Measurements from ENCODE around the gene KRTAP10-4.
"Not testable (repeated sequence)": the region's sequence is repeated elsewhere in the genome, so short reads cannot be mapped to it uniquely, and the experiment has no call there.

Gene KRTAP10-4

GRCh38 chr21:44573630-44574456 lies at the start of gene KRTAP10-4:
KRTAP10-4 (plus strand) TSS chr21:44573729; CDS start chr21:44573759, 30 bp downstream.
- not testable (repeated sequence) for H3K4me1 Mint-ChIP-seq
- CTCF ChIA-PET, result interaction anchor here (0.7 to 1.0 kb wide), 2 partner anchors 38 to 158 kb away, joined by 3 read pairs; no protein-coding TSS in a partner anchor

GRCh38 chr21:44524414-44525371 lies 48.8 kb upstream of the KRTAP10-4 start:
- CTCF ChIA-PET, result no interaction called here
- Mint-ChIP-seq H3K9me3 (no peaks in the 10 kb centered on the region), H3K27me3 (no peaks in the 10 kb centered on the region), H3K4me3 (no peak overlapping the region), H3K4me1 (no peaks in the 10 kb centered on the region), H3K36me3 (no peaks in the 10 kb centered on the region), H3K27ac (no peak overlapping the region)
- no peak for DNase-seq

More at GRCh38 chr21:44573630-44574456, at the start of gene KRTAP10-4:
- not testable (repeated sequence) for H3K27ac Mint-ChIP-seq, H3K4me3 Mint-ChIP-seq, H3K36me3 Mint-ChIP-seq, DNase-seq
- H3K9me3 Mint-ChIP-seq, result peaks cover 23% of the 10 kb centered on the region
- peaks cover 34% of the 10 kb centered on the region for H3K27me3 Mint-ChIP-seq

GRCh38 chr21:44525391-44526095 lies 48.0 kb upstream of the KRTAP10-4 start:
- Mint-ChIP-seq H3K36me3 (no peaks in the 10 kb centered on the region), H3K4me3 (no peak overlapping the region), H3K4me1 (no peaks in the 10 kb centered on the region), H3K27ac (no peak overlapping the region), H3K9me3 (no peaks in the 10 kb centered on the region), H3K27me3 (no peaks in the 10 kb centered on the region)
- CTCF ChIA-PET, result no interaction called here
- no peak for DNase-seq

- no peaks in the 10 kb centered on the region for H3K36me3 Mint-ChIP-seq
- DNase-seq, result no peak
- CTCF ChIA-PET, result no interaction called here
- H3K27ac Mint-ChIP-seq, result no peak overlapping the region
- H3K9me3 Mint-ChIP-seq, result no peaks in the 10 kb centered on the region
- no peaks in the 10 kb centered on the region for H3K27me3 Mint-ChIP-seq
- H3K4me3 Mint-ChIP-seq, result no peak overlapping the region
- H3K4me1 Mint-ChIP-seq, result no peaks in the 10 kb centered on the region
These were observed 47.2 kb upstream of the KRTAP10-4 start for GRCh38 chr21:44526096-44526997.

GRCh38 chr21:44527156-44527982 lies 46.2 kb upstream of the KRTAP10-4 start:
- DNase-seq, result peak; percentile 7
- Mint-ChIP-seq H3K27ac (no peak overlapping the region), H3K27me3 (peaks cover 5% of the 10 kb centered on the region), H3K36me3 (no peaks in the 10 kb centered on the region), H3K4me3 (no peak overlapping the region), H3K4me1 (no peaks in the 10 kb centered on the region), H3K9me3 (no peaks in the 10 kb centered on the region)
- CTCF ChIA-PET, result no interaction called here

- Mint-ChIP-seq H3K27ac (no peak overlapping the region), H3K4me3 (no peak overlapping the region), H3K9me3 (no peaks in the 10 kb centered on the region), H3K4me1 (no peaks in the 10 kb centered on the region), H3K36me3 (no peaks in the 10 kb centered on the region), H3K27me3 (peaks cover 9% of the 10 kb centered on the region)
- DNase-seq, result peak; percentile 3
- CTCF ChIA-PET, result no interaction called here
These were observed 45.4 kb upstream of the KRTAP10-4 start for GRCh38 chr21:44527983-44528633.

- CTCF ChIA-PET, result no interaction called here
- Mint-ChIP-seq H3K4me3 (no peak overlapping the region), H3K27ac (no peak overlapping the region), H3K27me3 (peaks cover 10% of the 10 kb centered on the region), H3K4me1 (no peaks in the 10 kb centered on the region), H3K9me3 (no peaks in the 10 kb centered on the region), H3K36me3 (no peaks in the 10 kb centered on the region)
- peak; percentile 19 for DNase-seq
These were observed 44.9 kb upstream of the KRTAP10-4 start for GRCh38 chr21:44528634-44528995.

- CTCF ChIA-PET, result no interaction called here
- Mint-ChIP-seq H3K4me1 (no peaks in the 10 kb centered on the region), H3K27ac (no peak overlapping the region), H3K27me3 (peaks cover 10% of the 10 kb centered on the region), H3K9me3 (no peaks in the 10 kb centered on the region), H3K36me3 (no peaks in the 10 kb centered on the region), H3K4me3 (no peak overlapping the region)
- no peak for DNase-seq
These were observed 44.5 kb upstream of the KRTAP10-4 start for GRCh38 chr21:44529011-44529421.

GRCh38 chr21:44529503-44530125 lies 43.9 kb upstream of the KRTAP10-4 start:
- H3K27me3 Mint-ChIP-seq, result peaks cover 10% of the 10 kb centered on the region
- CTCF ChIA-PET, result no interaction called here
- DNase-seq, result peak; percentile 5
- H3K36me3 Mint-ChIP-seq, result no peaks in the 10 kb centered on the region
- H3K27ac Mint-ChIP-seq, result no peak overlapping the region
- no peak overlapping the region for H3K4me3 Mint-ChIP-seq
- no peaks in the 10 kb centered on the region for H3K9me3 Mint-ChIP-seq
- no peaks in the 10 kb centered on the region for H3K4me1 Mint-ChIP-seq

GRCh38 chr21:44530221-44530902 lies 43.2 kb upstream of the KRTAP10-4 start:
- H3K36me3 Mint-ChIP-seq, result no peaks in the 10 kb centered on the region
- H3K27ac Mint-ChIP-seq, result no peak overlapping the region
- peaks cover 10% of the 10 kb centered on the region for H3K27me3 Mint-ChIP-seq
- H3K4me3 Mint-ChIP-seq, result no peak overlapping the region
- DNase-seq, result no peak
- H3K9me3 Mint-ChIP-seq, result no peaks in the 10 kb centered on the region
- CTCF ChIA-PET, result no interaction called here
- H3K4me1 Mint-ChIP-seq, result no peaks in the 10 kb centered on the region

GRCh38 chr21:44530903-44531605 lies 42.5 kb upstream of the KRTAP10-4 start:
- Mint-ChIP-seq H3K9me3 (no peaks in the 10 kb centered on the region), H3K4me3 (no peak overlapping the region), H3K27me3 (peaks cover 17% of the 10 kb centered on the region), H3K36me3 (no peaks in the 10 kb centered on the region), H3K4me1 (no peaks in the 10 kb centered on the region), H3K27ac (no peak overlapping the region)
- CTCF ChIA-PET, result no interaction called here
- DNase-seq, result peak; percentile 12
